ENCODE measurements around the gene ME1.
A peak's percentile ranks its signal among the peaks of the same experiment; 100 is the strongest.

Gene ME1

GRCh38 chr6:83429857-83430610, 817 bp downstream of the ME1 start:
- Histone ChIP-seq H3K9me3 (ENCODE audit: control insufficient read depth, low read length) (no peaks in the 10 kb centered on the region), H3K27me3 (ENCODE audit: control insufficient read depth, insufficient read depth, low read length) (no peaks in the 10 kb centered on the region), H3K4me3 (ENCODE audit: low read length) (peak overlapping the region; percentile 45), H3K9ac (ENCODE audit: low read length) (peak overlapping the region; percentile 85), H3K36me3 (ENCODE audit: control insufficient read depth, insufficient read depth, low read length) (no peaks in the 10 kb centered on the region), H3K4me1 (ENCODE audit: control insufficient read depth, insufficient read depth, low read length) (peaks cover 11% of the 10 kb centered on the region)

GRCh38 chr6:83429269-83429668, 1.6 kb downstream of the ME1 start:
- peak overlapping the region; percentile 85 for H3K9ac ChIP-seq (ENCODE audit: low read length)
- H3K4me3 ChIP-seq (ENCODE audit: low read length) = peak overlapping the region; percentile 45
- peaks cover 5% of the 10 kb centered on the region for H3K4me1 ChIP-seq (ENCODE audit: control insufficient read depth, insufficient read depth, low read length)
- no peaks in the 10 kb centered on the region for H3K27me3 ChIP-seq (ENCODE audit: control insufficient read depth, insufficient read depth, low read length)
- no peaks in the 10 kb centered on the region for H3K9me3 ChIP-seq (ENCODE audit: control insufficient read depth, low read length)
- no peaks in the 10 kb centered on the region for H3K36me3 ChIP-seq (ENCODE audit: control insufficient read depth, insufficient read depth, low read length)

GRCh38 chr6:83424392-83425018, 6.3 kb downstream of the ME1 start:
- H3K4me3 ChIP-seq (ENCODE audit: low read length) = no peak overlapping the region
- H3K27me3 ChIP-seq (ENCODE audit: control insufficient read depth, insufficient read depth, low read length) = no peaks in the 10 kb centered on the region
- peaks cover 9% of the 10 kb centered on the region for H3K4me1 ChIP-seq (ENCODE audit: control insufficient read depth, insufficient read depth, low read length)

GRCh38 chr6:83417880-83418663, 12.8 kb downstream of the ME1 start:
- no peak overlapping the region for H3K4me3 ChIP-seq (ENCODE audit: low read length)
- no peaks in the 10 kb centered on the region for H3K27me3 ChIP-seq (ENCODE audit: control insufficient read depth, insufficient read depth, low read length)
- no peaks in the 10 kb centered on the region for H3K36me3 ChIP-seq (ENCODE audit: control insufficient read depth, insufficient read depth, low read length)
- H3K9ac ChIP-seq (ENCODE audit: low read length) = no peak overlapping the region
- no peaks in the 10 kb centered on the region for H3K9me3 ChIP-seq (ENCODE audit: control insufficient read depth, low read length)
- H3K4me1 ChIP-seq (ENCODE audit: control insufficient read depth, insufficient read depth, low read length) = peaks cover 23% of the 10 kb centered on the region

More at GRCh38 chr6:83424392-83425018, 6.3 kb downstream of the ME1 start:
- Histone ChIP-seq H3K36me3 (ENCODE audit: control insufficient read depth, insufficient read depth, low read length) (no peaks in the 10 kb centered on the region), H3K9me3 (ENCODE audit: control insufficient read depth, low read length) (no peaks in the 10 kb centered on the region), H3K9ac (ENCODE audit: low read length) (no peak overlapping the region)

DNA sequence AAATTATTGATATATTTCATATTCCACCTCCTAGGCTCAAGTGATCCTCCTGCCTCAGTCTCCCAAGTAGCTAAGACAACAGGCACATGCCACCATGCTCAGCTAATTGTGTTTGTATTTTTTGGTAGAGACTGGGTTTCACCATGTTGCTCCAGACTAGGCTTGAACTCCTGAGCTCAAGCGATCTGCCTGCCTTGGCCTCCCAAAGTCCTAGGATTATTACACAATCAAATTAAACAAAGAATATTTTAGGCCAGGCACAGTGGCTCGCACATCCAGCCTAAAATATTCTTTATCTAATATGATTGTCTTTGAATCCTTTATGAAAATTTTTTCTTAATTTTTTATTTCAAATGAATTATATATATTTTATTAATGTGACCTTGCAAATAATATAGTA, 17.8 kb downstream of the ME1 start:
- Histone ChIP-seq H3K9me3 (ENCODE audit: control insufficient read depth, low read length) (no peaks in the 10 kb centered on the region), H3K4me3 (ENCODE audit: low read length) (no peak overlapping the region), H3K27me3 (ENCODE audit: control insufficient read depth, insufficient read depth, low read length) (no peaks in the 10 kb centered on the region), H3K4me1 (ENCODE audit: control insufficient read depth, insufficient read depth, low read length) (peaks cover 7% of the 10 kb centered on the region), H3K36me3 (ENCODE audit: control insufficient read depth, insufficient read depth, low read length) (no peaks in the 10 kb centered on the region), H3K9ac (ENCODE audit: low read length) (no peak overlapping the region)

DNA sequence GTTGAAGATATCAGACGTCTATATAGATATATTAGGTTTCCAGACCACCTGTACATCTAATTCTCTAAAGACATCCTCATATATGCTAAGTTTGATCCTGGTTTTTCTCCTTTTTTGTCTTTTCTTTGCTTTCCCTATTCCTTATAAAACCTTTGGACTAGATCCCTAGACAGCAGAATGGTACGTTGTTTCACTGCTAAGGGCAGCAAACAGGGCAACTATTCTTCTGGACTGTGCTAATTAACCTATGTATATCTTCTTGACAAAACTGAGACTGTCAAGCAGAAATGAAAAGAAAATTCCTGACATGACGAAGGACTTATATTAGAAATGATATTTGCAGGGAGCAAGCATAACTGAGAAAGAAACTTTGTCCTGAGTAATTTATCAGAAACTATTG, 19.1 kb downstream of the ME1 start:
- H3K27me3 ChIP-seq (ENCODE audit: control insufficient read depth, insufficient read depth, low read length) = no peaks in the 10 kb centered on the region
- no peak overlapping the region for H3K9ac ChIP-seq (ENCODE audit: low read length)
- no peaks in the 10 kb centered on the region for H3K9me3 ChIP-seq (ENCODE audit: control insufficient read depth, low read length)
- H3K4me3 ChIP-seq (ENCODE audit: low read length) = no peak overlapping the region
- H3K36me3 ChIP-seq (ENCODE audit: control insufficient read depth, insufficient read depth, low read length) = no peaks in the 10 kb centered on the region
- H3K4me1 ChIP-seq (ENCODE audit: control insufficient read depth, insufficient read depth, low read length) = peaks cover 4% of the 10 kb centered on the region

- Histone ChIP-seq H3K4me1 (ENCODE audit: control insufficient read depth, insufficient read depth, low read length) (no peaks in the 10 kb centered on the region), H3K4me3 (ENCODE audit: low read length) (no peak overlapping the region), H3K36me3 (ENCODE audit: control insufficient read depth, insufficient read depth, low read length) (no peaks in the 10 kb centered on the region), H3K27me3 (ENCODE audit: control insufficient read depth, insufficient read depth, low read length) (no peaks in the 10 kb centered on the region), H3K9me3 (ENCODE audit: control insufficient read depth, low read length) (no peaks in the 10 kb centered on the region), H3K9ac (ENCODE audit: low read length) (no peak overlapping the region)
Observed at GRCh38 chr6:83403191-83403590, 27.7 kb downstream of the ME1 start.

DNA sequence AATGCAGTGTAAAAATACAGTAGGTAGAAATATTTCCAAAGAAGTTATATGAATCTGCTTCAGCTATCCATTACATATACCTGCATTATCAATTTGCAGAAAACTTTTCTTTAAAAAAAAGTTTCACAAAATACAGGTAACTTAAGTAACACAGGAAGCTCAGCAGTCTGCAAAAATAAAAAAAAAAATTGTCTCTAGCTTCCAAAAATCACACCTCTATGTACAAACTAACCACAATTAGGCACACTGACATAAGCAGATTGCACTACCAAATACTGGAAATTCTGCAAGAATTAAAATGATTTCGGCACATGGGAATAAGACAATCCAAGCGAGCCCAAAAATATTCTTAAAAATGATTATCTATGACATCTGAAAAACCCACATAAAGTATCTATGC, 41.2 kb downstream of the ME1 start:
- Histone ChIP-seq H3K36me3 (ENCODE audit: control insufficient read depth, insufficient read depth, low read length) (peaks cover 3% of the 10 kb centered on the region), H3K4me1 (ENCODE audit: control insufficient read depth, insufficient read depth, low read length) (no peaks in the 10 kb centered on the region), H3K9me3 (ENCODE audit: control insufficient read depth, low read length) (no peaks in the 10 kb centered on the region), H3K4me3 (ENCODE audit: low read length) (no peak overlapping the region), H3K27me3 (ENCODE audit: control insufficient read depth, insufficient read depth, low read length) (no peaks in the 10 kb centered on the region), H3K9ac (ENCODE audit: low read length) (no peak overlapping the region)

DNA sequence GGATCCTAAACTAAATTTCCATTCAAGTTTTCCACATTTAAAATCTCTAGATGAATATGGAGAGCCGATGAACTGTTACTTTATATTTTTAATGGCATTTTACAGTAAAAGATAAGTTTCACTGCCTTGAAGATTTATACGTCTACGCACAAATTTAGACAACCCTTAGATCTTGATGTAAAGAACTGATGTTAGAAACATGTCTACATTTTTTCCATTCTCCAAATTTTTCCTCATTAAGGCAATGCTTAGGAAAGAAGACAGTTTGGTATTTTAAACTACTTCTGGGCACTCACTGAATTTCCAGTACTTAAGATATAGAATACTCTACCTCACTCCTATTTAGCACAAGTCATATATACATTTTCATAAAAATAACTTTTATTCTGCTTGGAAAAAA, 45.4 kb downstream of the ME1 start:
- H3K36me3 ChIP-seq (ENCODE audit: control insufficient read depth, insufficient read depth, low read length) = no peaks in the 10 kb centered on the region

DNA sequence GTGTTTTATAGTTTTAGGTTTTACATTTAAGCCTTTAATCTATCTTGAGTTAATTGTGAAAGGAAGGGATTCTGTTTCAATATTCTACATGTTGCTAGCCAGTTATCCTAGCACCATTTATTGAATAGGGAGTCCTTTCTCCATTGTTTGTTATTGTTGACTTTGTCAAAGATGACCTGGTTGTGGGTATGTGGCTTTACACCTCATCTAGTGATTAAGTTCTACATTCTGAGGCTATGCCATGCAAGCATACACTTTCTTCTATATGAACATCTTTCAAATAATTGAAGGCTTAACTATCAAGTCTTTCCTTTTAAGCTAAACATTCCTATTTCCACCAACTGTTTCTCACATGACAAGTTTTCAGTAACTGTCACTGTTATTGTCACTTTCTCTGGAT, 46.1 kb downstream of the ME1 start:
- peaks cover 26% of the 10 kb centered on the region for H3K4me1 ChIP-seq (ENCODE audit: control insufficient read depth, insufficient read depth, low read length)
- no peak overlapping the region for H3K4me3 ChIP-seq (ENCODE audit: low read length)
- H3K27me3 ChIP-seq (ENCODE audit: control insufficient read depth, insufficient read depth, low read length) = no peaks in the 10 kb centered on the region
- H3K36me3 ChIP-seq (ENCODE audit: control insufficient read depth, insufficient read depth, low read length) = no peaks in the 10 kb centered on the region
- H3K9me3 ChIP-seq (ENCODE audit: control insufficient read depth, low read length) = no peaks in the 10 kb centered on the region
- no peak overlapping the region for H3K9ac ChIP-seq (ENCODE audit: low read length)

More for the DNA sequence above, 45.4 kb downstream of the ME1 start:
- no peak overlapping the region for H3K4me3 ChIP-seq (ENCODE audit: low read length)
- no peak overlapping the region for H3K9ac ChIP-seq (ENCODE audit: low read length)
- H3K4me1 ChIP-seq (ENCODE audit: control insufficient read depth, insufficient read depth, low read length) = peaks cover 23% of the 10 kb centered on the region
- no peaks in the 10 kb centered on the region for H3K27me3 ChIP-seq (ENCODE audit: control insufficient read depth, insufficient read depth, low read length)
- H3K9me3 ChIP-seq (ENCODE audit: control insufficient read depth, low read length) = no peaks in the 10 kb centered on the region

- H3K4me1 ChIP-seq (ENCODE audit: control insufficient read depth, insufficient read depth, low read length) = peaks cover 26% of the 10 kb centered on the region
- no peaks in the 10 kb centered on the region for H3K36me3 ChIP-seq (ENCODE audit: control insufficient read depth, insufficient read depth, low read length)
- peak overlapping the region; percentile 10 for H3K9ac ChIP-seq (ENCODE audit: low read length)
- H3K27me3 ChIP-seq (ENCODE audit: control insufficient read depth, insufficient read depth, low read length) = no peaks in the 10 kb centered on the region
- H3K4me3 ChIP-seq (ENCODE audit: low read length) = no peak overlapping the region
- H3K9me3 ChIP-seq (ENCODE audit: control insufficient read depth, low read length) = no peaks in the 10 kb centered on the region
Observed at GRCh38 chr6:83381949-83382348, 48.9 kb downstream of the ME1 start.
